Nephron (organoid): ENCODE data around the gene KIF11.
A peak's percentile ranks its signal among the peaks of the same experiment; 100 is the strongest.

Experiments used
- H3K27ac Mint-ChIP-seq, 3 experiments: 2 replicates each; pipeline ENCODE4 v1.8.0; 2020; ENCODE audit warnings: mixed read lengths in 3 of 3, mild to moderate bottlenecking in 2 of 3, moderate library complexity in 1 of 3
- H3K27me3 Mint-ChIP-seq: 2 replicates; pipeline ENCODE4 v1.8.0; 2021; ENCODE audit warnings: low read depth, mild to moderate bottlenecking, moderate library complexity, mixed read lengths
- H3K36me3 Mint-ChIP-seq: 2 replicates; pipeline ENCODE4 v1.8.0; 2020; ENCODE audit warnings: low read depth, mixed read lengths
- H3K4me1 Mint-ChIP-seq: 2 replicates; pipeline ENCODE4 v1.8.0; 2020; ENCODE audit warnings: mixed read lengths
- H3K4me3 Mint-ChIP-seq, 3 experiments: 2 replicates each; pipeline ENCODE4 v1.8.0; 2020; ENCODE audit warnings: mild to moderate bottlenecking in 3 of 3, mixed read lengths in 3 of 3, moderate library complexity in 2 of 3
- H3K9me3 Mint-ChIP-seq: 2 replicates; pipeline ENCODE4 v1.8.0; 2020; ENCODE audit warnings: mixed read lengths
- CTCF ChIP-seq, 3 experiments: fragments of 200-600 bp; sonication (generic); IDR thresholded peaks; one replicate each; pipeline ENCODE4 v1.5.0; 2021; ENCODE audit warnings: antibody characterized with exemption in 3 of 3; ENCODE audit not compliant: unreplicated experiment in 3 of 3

The KIF11 gene

GRCh38 chr10:92678206-92678605 lies 85.3 kb downstream of the KIF11 start:
- peaks cover 19% of the 10 kb centered on the region for H3K27me3 Mint-ChIP-seq

GRCh38 chr10:92681306-92681834 lies 88.4 kb downstream of the KIF11 start:
- Mint-ChIP-seq H3K27me3 (peaks cover 48% of the 10 kb centered on the region), H3K9me3 (peaks cover 31% of the 10 kb centered on the region), H3K36me3 (no peaks in the 10 kb centered on the region), H3K27ac (no peak overlapping the region), H3K4me1 (no peaks in the 10 kb centered on the region), H3K4me3 (no peak overlapping the region)
- TF ChIP-seq CTCF (IDR thresholded peaks at IDR 0.05; ENCODE audit: unreplicated experiment in 3 of 3) = no peak

More at GRCh38 chr10:92678206-92678605, 85.3 kb downstream of the KIF11 start:
- H3K36me3 Mint-ChIP-seq = peaks cover 3% of the 10 kb centered on the region
- no peak overlapping the region for H3K4me3 Mint-ChIP-seq
- H3K27ac Mint-ChIP-seq = no peak overlapping the region
- no peak for TF ChIP-seq CTCF (IDR thresholded peaks at IDR 0.05; ENCODE audit: unreplicated experiment in 3 of 3)
- H3K4me1 Mint-ChIP-seq = no peaks in the 10 kb centered on the region
- H3K9me3 Mint-ChIP-seq = peaks cover 22% of the 10 kb centered on the region

GRCh38 chr10:92688573-92688926 lies 95.6 kb downstream of the KIF11 start:
- Mint-ChIP-seq H3K4me1 (peaks cover 17% of the 10 kb centered on the region), H3K4me3 (peak overlapping the region; percentile 76 to 83 (median 79)), H3K27ac (no peak overlapping the region), H3K27me3 (peaks cover 93% of the 10 kb centered on the region), H3K9me3 (peaks cover 27% of the 10 kb centered on the region), H3K36me3 (no peaks in the 10 kb centered on the region)
- no peak for TF ChIP-seq CTCF (IDR thresholded peaks at IDR 0.05; ENCODE audit: unreplicated experiment in 3 of 3)

- peaks cover 94% of the 10 kb centered on the region for H3K27me3 Mint-ChIP-seq
- no peak for TF ChIP-seq CTCF (IDR thresholded peaks at IDR 0.05; ENCODE audit: unreplicated experiment in 3 of 3)
Measured at GRCh38 chr10:92688927-92689662, 96.2 kb downstream of the KIF11 start.

GRCh38 chr10:92689663-92690210 lies 96.8 kb downstream of the KIF11 start, which contains the start of gene HHEX:
Gene HHEX (plus strand): TSS chr10:92689955. CDS start chr10:92689987, 32 bp downstream.
- Mint-ChIP-seq H3K4me3 (peak within 1 kb of the TSS; percentile 76 to 83 (median 79)), H3K9me3 (peaks cover 24% of the 10 kb centered on the region), H3K27ac (no peak within 1 kb of the TSS), H3K4me1 (peaks cover 17% of the 10 kb centered on the region), H3K27me3 (peaks cover 95% of the 10 kb centered on the region), H3K36me3 (no peaks in the 10 kb centered on the region)
- no peak for TF ChIP-seq CTCF (IDR thresholded peaks at IDR 0.05; ENCODE audit: unreplicated experiment in 3 of 3)

More at GRCh38 chr10:92688927-92689662, 96.2 kb downstream of the KIF11 start:
- H3K4me1 Mint-ChIP-seq = peaks cover 17% of the 10 kb centered on the region
- peak overlapping the region; percentile 76 to 83 (median 79) for H3K4me3 Mint-ChIP-seq
- peaks cover 27% of the 10 kb centered on the region for H3K9me3 Mint-ChIP-seq
- H3K27ac Mint-ChIP-seq = no peak overlapping the region
- no peaks in the 10 kb centered on the region for H3K36me3 Mint-ChIP-seq
